ENCODE results near the gene ZSCAN5B. TPM values are rescaled to one million over a fixed set of nuclear protein-coding genes. Genes with fewer than 3 reads are reported as not detected.

ZSCAN5B gene
- total RNA-seq, 6 experiments from 2014 or later: 0.12 TPM; not detected in 5

GRCh38 chr19:56201973-56202372 is 4.4 kb upstream of the ZSCAN5B start, which contains the start of gene ZSCAN5C:
ZSCAN5C (plus strand) TSS chr19:56202273; CDS start chr19:56205914, 3,641 bp downstream.
- Mint-ChIP-seq H3K27ac (no peak within 1 kb of the TSS), H3K4me1 (ENCODE audit: low read depth) (no peaks in the 10 kb centered on the region), H3K36me3 (ENCODE audit: low read depth) (no peaks in the 10 kb centered on the region), H3K9me3 (peaks cover 14% of the 10 kb centered on the region; the same call in 1 of the 2 replicates), H3K4me3 (no peak within 1 kb of the TSS), H3K27me3 (ENCODE audit: insufficient read depth) (peaks cover under 1% of the 10 kb centered on the region; the same call in 1 of the 2 replicates)
- no peak for DNase-seq
- TF ChIP-seq, protein P1, sequence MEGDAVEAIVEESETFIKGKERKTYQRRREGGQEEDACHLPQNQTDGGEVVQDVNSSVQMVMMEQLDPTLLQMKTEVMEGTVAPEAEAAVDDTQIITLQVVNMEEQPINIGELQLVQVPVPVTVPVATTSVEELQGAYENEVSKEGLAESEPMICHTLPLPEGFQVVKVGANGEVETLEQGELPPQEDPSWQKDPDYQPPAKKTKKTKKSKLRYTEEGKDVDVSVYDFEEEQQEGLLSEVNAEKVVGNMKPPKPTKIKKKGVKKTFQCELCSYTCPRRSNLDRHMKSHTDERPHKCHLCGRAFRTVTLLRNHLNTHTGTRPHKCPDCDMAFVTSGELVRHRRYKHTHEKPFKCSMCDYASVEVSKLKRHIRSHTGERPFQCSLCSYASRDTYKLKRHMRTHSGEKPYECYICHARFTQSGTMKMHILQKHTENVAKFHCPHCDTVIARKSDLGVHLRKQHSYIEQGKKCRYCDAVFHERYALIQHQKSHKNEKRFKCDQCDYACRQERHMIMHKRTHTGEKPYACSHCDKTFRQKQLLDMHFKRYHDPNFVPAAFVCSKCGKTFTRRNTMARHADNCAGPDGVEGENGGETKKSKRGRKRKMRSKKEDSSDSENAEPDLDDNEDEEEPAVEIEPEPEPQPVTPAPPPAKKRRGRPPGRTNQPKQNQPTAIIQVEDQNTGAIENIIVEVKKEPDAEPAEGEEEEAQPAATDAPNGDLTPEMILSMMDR (IDR thresholded peaks at IDR 0.05): no peak

DNA sequence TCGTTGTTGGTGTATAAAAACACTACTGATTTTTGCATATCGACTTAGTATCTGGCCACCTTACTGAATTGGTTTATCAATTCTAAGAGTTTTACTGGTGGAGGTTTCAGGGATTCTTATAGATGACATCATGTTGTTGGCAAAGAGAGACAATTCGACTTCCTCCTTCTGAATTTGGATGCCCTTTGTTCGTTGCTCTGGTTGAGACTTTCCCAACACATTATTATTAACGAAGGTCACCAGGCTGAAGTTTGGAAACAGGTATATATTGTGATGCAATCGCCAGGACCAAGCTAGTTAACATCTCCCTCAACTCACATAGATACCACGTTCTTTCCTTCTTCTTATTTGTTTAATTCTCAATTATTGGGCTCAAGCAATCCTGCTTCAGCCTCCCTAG is 2.1 kb upstream of the ZSCAN5B start:
- Mint-ChIP-seq H3K27ac (no peak overlapping the region), H3K4me1 (ENCODE audit: low read depth) (no peaks in the 10 kb centered on the region), H3K27me3 (ENCODE audit: insufficient read depth) (no peaks in the 10 kb centered on the region; the same call in 1 of the 2 replicates), H3K4me3 (no peak overlapping the region), H3K9me3 (peaks cover 14% of the 10 kb centered on the region; the same call in 1 of the 2 replicates), H3K36me3 (ENCODE audit: low read depth) (no peaks in the 10 kb centered on the region)
- no peak for DNase-seq
- TF ChIP-seq, protein P1 (IDR thresholded peaks at IDR 0.05): no peak

DNA sequence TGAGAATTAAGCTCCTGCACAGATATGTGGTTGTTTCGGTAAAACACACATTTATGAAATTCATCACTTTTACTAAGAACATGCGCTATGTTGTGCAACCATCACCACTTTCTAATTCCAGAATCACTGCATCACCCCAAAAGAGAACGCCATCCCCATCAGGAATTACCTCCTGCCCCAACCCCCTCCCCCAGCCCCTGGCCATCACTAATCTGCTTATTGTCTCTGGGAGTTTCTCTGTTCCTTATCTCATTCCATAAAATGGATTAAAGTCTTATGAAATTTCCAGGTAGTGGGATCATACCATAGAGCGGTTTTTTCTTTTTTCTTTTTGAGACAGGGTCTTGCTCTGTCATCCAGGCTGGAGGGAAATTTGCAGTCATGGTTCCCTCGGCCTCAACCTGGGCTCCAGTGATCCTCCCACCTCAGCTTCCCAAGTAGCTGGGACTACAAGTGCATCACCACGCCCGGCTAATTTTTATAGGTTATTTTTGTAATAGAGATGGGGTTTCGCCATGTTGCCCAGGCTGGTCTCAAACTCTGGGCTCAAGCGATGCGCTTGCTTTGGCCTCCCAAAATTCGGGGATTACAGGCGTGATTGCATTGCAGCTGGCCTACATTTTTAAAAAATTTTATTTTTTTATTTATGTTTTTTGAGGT is 3.5 kb downstream of the ZSCAN5B start:
- Mint-ChIP-seq H3K4me1 (ENCODE audit: low read depth) (no peaks in the 10 kb centered on the region), H3K4me3 (no peak overlapping the region), H3K9me3 (peaks cover 26% of the 10 kb centered on the region), H3K27me3 (ENCODE audit: insufficient read depth) (peaks cover 2% of the 10 kb centered on the region), H3K36me3 (ENCODE audit: low read depth) (no peaks in the 10 kb centered on the region), H3K27ac (no peak overlapping the region)
- DNase-seq: no peak
- TF ChIP-seq, protein P1 (IDR thresholded peaks at IDR 0.05): no peak

- DNase-seq: no peak
- TF ChIP-seq, protein P1 (IDR thresholded peaks at IDR 0.05): no peak
- Mint-ChIP-seq H3K4me1 (ENCODE audit: low read depth) (no peaks in the 10 kb centered on the region), H3K4me3 (no peak overlapping the region), H3K9me3 (peaks cover 12% of the 10 kb centered on the region), H3K27ac (no peak overlapping the region), H3K36me3 (ENCODE audit: low read depth) (no peaks in the 10 kb centered on the region), H3K27me3 (ENCODE audit: insufficient read depth) (peaks cover 2% of the 10 kb centered on the region; the same call in 1 of the 2 replicates)
Observed at GRCh38 chr19:56191711-56192110, 5.9 kb downstream of the ZSCAN5B start.

DNA sequence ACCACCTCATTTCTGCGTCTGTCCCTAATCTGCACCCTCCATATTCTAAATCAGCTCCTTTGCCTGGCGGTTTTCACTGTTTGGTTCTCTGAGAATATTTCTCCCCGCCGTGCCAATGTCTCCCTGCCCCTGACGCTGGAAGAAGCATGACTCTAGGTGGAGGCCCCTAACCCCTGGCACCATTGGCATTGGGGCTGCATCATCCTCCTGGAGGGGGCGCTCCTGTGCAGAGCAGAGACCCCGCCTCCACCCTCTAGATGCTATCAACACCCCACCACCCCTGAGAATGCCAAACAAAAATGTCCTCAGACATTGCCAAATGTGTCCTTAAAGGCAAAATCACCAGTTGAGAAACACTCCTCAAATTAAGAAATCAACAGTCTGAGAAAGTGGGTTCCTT is 6.5 kb downstream of the ZSCAN5B start:
- Mint-ChIP-seq H3K9me3 (peaks cover 12% of the 10 kb centered on the region), H3K4me3 (no peak overlapping the region), H3K4me1 (ENCODE audit: low read depth) (no peaks in the 10 kb centered on the region), H3K36me3 (ENCODE audit: low read depth) (no peaks in the 10 kb centered on the region), H3K27ac (no peak overlapping the region), H3K27me3 (ENCODE audit: insufficient read depth) (peaks cover 2% of the 10 kb centered on the region; the same call in 1 of the 2 replicates)
- TF ChIP-seq, protein P1 (IDR thresholded peaks at IDR 0.05): no peak; the same call in 1 of the 2 replicates
- DNase-seq: no peak

All from HFFc6 (cell line).